PC-3 (cell line): ENCODE results near the gene RMND5B. TPM values are rescaled to one million over a fixed set of nuclear protein-coding genes. Genes with fewer than 3 reads are reported as not detected.

Source experiments
- ATAC-seq: fragments of 200-7000 bp; cut with Tn5 transposase; 2 replicates; pipeline ENCODE4 v1.9.1; 2020; ENCODE audit warnings: mild to moderate bottlenecking, moderate library complexity
- BruUV-seq: library from RNA; stranded (reverse); fragments of 400-500 nt; replicated peaks from 2 replicates; lab custom pipeline; 2021; lab: Mats Ljungman, UMichigan
- CTCF ChIA-PET: fragments of 300-600 bp; sonication (Branson Sonifier 250); formaldehyde crosslinking; loops from one replicate; lab custom pipeline; 2022; ENCODE audit warnings: antibody characterized with exemption; lab: Charles Lee
- POLR2A ChIA-PET: fragments of 300-600 bp; sonication (Branson Sonifier 250); formaldehyde crosslinking; loops from one replicate; lab custom pipeline; 2022; ENCODE audit warnings: antibody characterized with exemption; ENCODE audit not compliant: unreplicated experiment; lab: Charles Lee
- DNase-seq: peaks from one replicate; pipeline ENCODE4 v3.0.0-alpha.2; 2015
- H2AFZ ChIP-seq: fragments of 300-600 bp; sonication (generic); 2 replicates; pipeline ENCODE4 v1.6.0; 2016; ENCODE audit warnings: antibody characterized with exemption, low read length
- H3F3A ChIP-seq: fragments of 300-600 bp; sonication (generic); one replicate; pipeline ENCODE4 v1.6.0; 2017; ENCODE audit warnings: antibody characterized with exemption, low read length, control low read depth, mild to moderate bottlenecking; ENCODE audit not compliant: unreplicated experiment
- H3K27ac ChIP-seq: fragments of 300-600 bp; sonication (generic); 2 replicates; pipeline ENCODE4 v1.5.1; 2016; ENCODE audit warnings: mild to moderate bottlenecking, low read length
- H3K27me3 ChIP-seq: fragments of 300-600 bp; sonication (generic); 2 replicates; pipeline ENCODE4 v1.6.1; 2016; ENCODE audit warnings: low read length, mixed read lengths
- H3K36me3 ChIP-seq: fragments of 300-600 bp; sonication (generic); 2 replicates; pipeline ENCODE4 v1.6.1; 2016; ENCODE audit warnings: low read depth, mixed run types, low read length, mixed read lengths
- H3K4me1 ChIP-seq: fragments of 300-600 bp; sonication (generic); 2 replicates; pipeline ENCODE4 v1.5.1; 2016; ENCODE audit warnings: low read length; ENCODE audit not compliant: insufficient read depth
- H3K4me2 ChIP-seq: fragments of 300-600 bp; sonication (generic); 2 replicates; pipeline ENCODE4 v1.6.0; 2016; ENCODE audit warnings: low read length
- H3K4me3 ChIP-seq: fragments of 300-600 bp; sonication (generic); 2 replicates; pipeline ENCODE4 v1.5.1; 2016; ENCODE audit warnings: mild to moderate bottlenecking, low read length, mixed read lengths
- H3K79me2 ChIP-seq: fragments of 300-600 bp; sonication (generic); 2 replicates; pipeline ENCODE4 v1.6.1; 2017; ENCODE audit warnings: low read length, mixed read lengths
- H3K9ac ChIP-seq: fragments of 300-600 bp; sonication (generic); 2 replicates; pipeline ENCODE4 v1.6.0; 2016; ENCODE audit warnings: mild to moderate bottlenecking, low read length
- H3K9me2 ChIP-seq: fragments of 300-600 bp; sonication (generic); replicated peaks from 2 replicates; pipeline ENCODE4 v1.6.1; 2016; ENCODE audit warnings: mixed run types, low read length, mixed read lengths
- H3K9me3 ChIP-seq: fragments of 300-600 bp; sonication (generic); 2 replicates; pipeline ENCODE4 v1.6.1; 2016; ENCODE audit warnings: low read length, mixed read lengths
- H4K20me1 ChIP-seq: fragments of 300-600 bp; sonication (generic); 2 replicates; pipeline ENCODE4 v1.6.1; 2016; ENCODE audit warnings: low read length, mixed read lengths
- CTCF ChIP-seq: fragments of 300-600 bp; sonication (generic); conservative IDR thresholded peaks from 2 replicates; pipeline ENCODE4 v1.5.1; 2017; ENCODE audit warnings: antibody characterized with exemption, low read depth, mild to moderate bottlenecking, low read length
- EZH2 ChIP-seq: fragments of 300-600 bp; sonication (generic); IDR thresholded peaks from one replicate; pipeline ENCODE4 v1.6.1; 2017; ENCODE audit warnings: antibody characterized with exemption, mild to moderate bottlenecking, low read length; ENCODE audit not compliant: unreplicated experiment
- EZH2phosphoT487 ChIP-seq: fragments of 300-600 bp; sonication (generic); IDR thresholded peaks from 2 replicates; pipeline ENCODE4 v1.6.1; 2018; ENCODE audit warnings: mild to moderate bottlenecking, antibody characterized with exemption, low read length, borderline replicate concordance
- intact Hi-C: fragments of 100-400 bp; cut with micrococcal nuclease; formaldehyde crosslinking; loops from 2 replicates; pipeline ENCODE4 v1.9.0; 2023
- total RNA-seq: library from RNA; depleted of rRNA; stranded (reverse); fragments of >200 nt; gene quantifications from 2 replicates; pipeline ENCODE4 v1.2.3, GENCODE V29; 2014

The RMND5B gene
- total RNA-seq, 1 experiment from 2014 or later, result 33.2 TPM

GRCh38 chr5:178111925-178112324 lies 18.9 kb upstream of the RMND5B start:
- Histone ChIP-seq H3K36me3 (no peaks in the 10 kb centered on the region), H4K20me1 (no peaks in the 10 kb centered on the region), H3K9me2 (no peaks in the 10 kb centered on the region), H3K9me3 (no peaks in the 10 kb centered on the region), H3K27ac (no peak overlapping the region), H3K4me2 (no peak overlapping the region), H3F3A (no peaks in the 10 kb centered on the region), H3K79me2 (no peaks in the 10 kb centered on the region), H2AFZ (no peak overlapping the region), H3K9ac (no peak overlapping the region), H3K4me3 (no peak overlapping the region), H3K27me3 (peaks cover 50% of the 10 kb centered on the region), H3K4me1 (peaks cover 13% of the 10 kb centered on the region; the same call in 1 of the 2 replicates)
- ATAC-seq, result no peak
- CTCF ChIA-PET, result no interaction called here
- TF ChIP-seq CTCF (no peak), EZH2phosphoT487 (no peak), EZH2 (no peak)
- intact Hi-C loops, result no loop called here
- POLR2A ChIA-PET, result no interaction called here
- BruUV-seq, result no TSS peak
- no peak for DNase-seq

GRCh38 chr5:178112545-178112944 lies 18.3 kb upstream of the RMND5B start:
- H3F3A ChIP-seq, result no peaks in the 10 kb centered on the region
- BruUV-seq, result no TSS peak
- no peaks in the 10 kb centered on the region for H3K36me3 ChIP-seq
- H4K20me1 ChIP-seq, result no peaks in the 10 kb centered on the region
- DNase-seq (no peak), ATAC-seq (no peak)
- ChIA-PET POLR2A (no interaction called here), CTCF (no interaction called here)
- H3K27ac ChIP-seq, result no peak overlapping the region
- intact Hi-C loops, result no loop called here
- no peak for TF ChIP-seq EZH2
- TF ChIP-seq CTCF, result no peak
- no peak for TF ChIP-seq EZH2phosphoT487
- H3K9me3 ChIP-seq, result no peaks in the 10 kb centered on the region
- peaks cover 13% of the 10 kb centered on the region; the same call in 1 of the 2 replicates for H3K4me1 ChIP-seq
- no peak overlapping the region for H3K4me2 ChIP-seq
- no peaks in the 10 kb centered on the region for H3K79me2 ChIP-seq
- H3K27me3 ChIP-seq, result peaks cover 55% of the 10 kb centered on the region
- no peaks in the 10 kb centered on the region for H3K9me2 ChIP-seq
- H3K9ac ChIP-seq, result no peak overlapping the region
- no peak overlapping the region for H2AFZ ChIP-seq
- no peak overlapping the region for H3K4me3 ChIP-seq

GRCh38 chr5:178113141-178113787 lies 17.6 kb upstream of the RMND5B start, which contains the start of gene N4BP3:
TSS of gene N4BP3 (plus strand) at chr5:178113532. CDS start at chr5:178119584, 6,052 bp downstream.
- no TSS peak for BruUV-seq
- Histone ChIP-seq H3K9me2 (no peaks in the 10 kb centered on the region), H2AFZ (no peak within 1 kb of the TSS), H3K79me2 (no peaks in the 10 kb centered on the region), H3K27me3 (peaks cover 55% of the 10 kb centered on the region), H3F3A (no peaks in the 10 kb centered on the region), H3K4me2 (peak within 1 kb of the TSS; percentile 57), H3K36me3 (no peaks in the 10 kb centered on the region), H4K20me1 (no peaks in the 10 kb centered on the region), H3K9ac (no peak within 1 kb of the TSS), H3K4me3 (peak within 1 kb of the TSS; percentile 47; the same call in 1 of the 2 replicates), H3K27ac (no peak within 1 kb of the TSS), H3K9me3 (no peaks in the 10 kb centered on the region), H3K4me1 (peaks cover 13% of the 10 kb centered on the region; the same call in 1 of the 2 replicates)
- DNase-seq, result peak; percentile 58
- ATAC-seq, result peak; percentile 30
- intact Hi-C loops, result no loop called here
- ChIA-PET POLR2A (no interaction called here), CTCF (no interaction called here)
- TF ChIP-seq EZH2phosphoT487 (no peak), CTCF (no peak), EZH2 (no peak)
